ENCODE measurements around the gene TEDC2. TPM values are rescaled to one million over a fixed set of nuclear protein-coding genes. Genes with fewer than 3 reads are reported as not detected.

TEDC2 gene
- polyA plus RNA-seq, 2 donors = 3.7 to 6.0 TPM

- no peaks in the 10 kb centered on the region for H3K27me3 ChIP-seq (ENCODE audit: control insufficient read depth in 1 of 2, insufficient read depth in 2 of 2, low read length in 2 of 2)
- peaks cover 3 to 37% of the 10 kb centered on the region in 2 donors for H3K36me3 ChIP-seq (ENCODE audit: control insufficient read depth in 2 of 2, insufficient read depth in 2 of 2, low read length in 1 of 2)
- H3K4me1 ChIP-seq (ENCODE audit: control insufficient read depth in 2 of 2, insufficient read depth in 2 of 2, low read length in 1 of 2) = no peaks in the 10 kb centered on the region
- no peak overlapping the region for H3K27ac ChIP-seq (ENCODE audit: low read depth in 2 of 2, low read length in 1 of 2)
- 93 to 95% methylated on average over 18 of the region's 18 CpGs for WGBS, 2 donors
- H3K9me3 ChIP-seq (ENCODE audit: control insufficient read depth in 2 of 2, insufficient read depth in 1 of 2, low read depth in 1 of 2, low read length in 1 of 2) = no peaks in the 10 kb centered on the region
- no peak overlapping the region for H3K4me3 ChIP-seq (ENCODE audit: low read depth in 1 of 2, low read length in 2 of 2)
Observed at GRCh38 chr16:2451851-2452320, 8.0 kb upstream of the TEDC2 start.

GRCh38 chr16:2452650-2453049 lies 7.3 kb upstream of the TEDC2 start:
- Histone ChIP-seq H3K36me3 (ENCODE audit: control insufficient read depth in 2 of 2, insufficient read depth in 2 of 2, low read length in 1 of 2) (peaks cover 3 to 39% of the 10 kb centered on the region in 2 donors), H3K4me3 (ENCODE audit: low read depth in 1 of 2, low read length in 2 of 2) (no peak overlapping the region), H3K9me3 (ENCODE audit: control insufficient read depth in 2 of 2, insufficient read depth in 1 of 2, low read depth in 1 of 2, low read length in 1 of 2) (no peaks in the 10 kb centered on the region), H3K27ac (ENCODE audit: low read depth in 2 of 2, low read length in 1 of 2) (no peak overlapping the region), H3K27me3 (ENCODE audit: control insufficient read depth in 1 of 2, insufficient read depth in 2 of 2, low read length in 2 of 2) (no peaks in the 10 kb centered on the region), H3K4me1 (ENCODE audit: control insufficient read depth in 2 of 2, insufficient read depth in 2 of 2, low read length in 1 of 2) (no peaks in the 10 kb centered on the region)
- WGBS, 2 donors = 96 to 98% methylated on average over 8 of the region's 8 CpGs

GRCh38 chr16:2455081-2455845 lies 4.6 kb upstream of the TEDC2 start:
- no peaks in the 10 kb centered on the region for H3K27me3 ChIP-seq (ENCODE audit: control insufficient read depth in 1 of 2, insufficient read depth in 2 of 2, low read length in 2 of 2)
- H3K9me3 ChIP-seq (ENCODE audit: control insufficient read depth in 2 of 2, insufficient read depth in 1 of 2, low read depth in 1 of 2, low read length in 1 of 2) = no peaks in the 10 kb centered on the region
- H3K36me3 ChIP-seq (ENCODE audit: control insufficient read depth in 2 of 2, insufficient read depth in 2 of 2, low read length in 1 of 2) = peaks cover 0 to 28% of the 10 kb centered on the region in 2 donors
- WGBS, 2 donors = 89 to 93% methylated on average over 28 of the region's 28 CpGs
- no peak overlapping the region for H3K4me3 ChIP-seq (ENCODE audit: low read depth in 1 of 2, low read length in 2 of 2)
- H3K27ac ChIP-seq (ENCODE audit: low read depth in 2 of 2, low read length in 1 of 2) = no peak overlapping the region
- H3K4me1 ChIP-seq (ENCODE audit: control insufficient read depth in 2 of 2, insufficient read depth in 2 of 2, low read length in 1 of 2) = peaks cover 2 to 5% of the 10 kb centered on the region in 2 donors

GRCh38 chr16:2456551-2457153 lies 3.3 kb upstream of the TEDC2 start:
- 93 to 96% methylated on average over 21 of the region's 21 CpGs for WGBS, 2 donors
- peaks cover 7% of the 10 kb centered on the region in 2 donors for H3K4me1 ChIP-seq (ENCODE audit: control insufficient read depth in 2 of 2, insufficient read depth in 2 of 2, low read length in 1 of 2)
- H3K36me3 ChIP-seq (ENCODE audit: control insufficient read depth in 2 of 2, insufficient read depth in 2 of 2, low read length in 1 of 2) = peaks cover 0 to 24% of the 10 kb centered on the region in 2 donors
- H3K27ac ChIP-seq (ENCODE audit: low read depth in 2 of 2, low read length in 1 of 2) = no peak overlapping the region
- no peaks in the 10 kb centered on the region for H3K9me3 ChIP-seq (ENCODE audit: control insufficient read depth in 2 of 2, insufficient read depth in 1 of 2, low read depth in 1 of 2, low read length in 1 of 2)
- H3K27me3 ChIP-seq (ENCODE audit: control insufficient read depth in 1 of 2, insufficient read depth in 2 of 2, low read length in 2 of 2) = no peaks in the 10 kb centered on the region
- H3K4me3 ChIP-seq (ENCODE audit: low read depth in 1 of 2, low read length in 2 of 2) = no peak overlapping the region

GRCh38 chr16:2457267-2457666 lies 2.6 kb upstream of the TEDC2 start:
- Histone ChIP-seq H3K27ac (ENCODE audit: low read depth in 2 of 2, low read length in 1 of 2) (no peak overlapping the region), H3K27me3 (ENCODE audit: control insufficient read depth in 1 of 2, insufficient read depth in 2 of 2, low read length in 2 of 2) (no peaks in the 10 kb centered on the region), H3K9me3 (ENCODE audit: control insufficient read depth in 2 of 2, insufficient read depth in 1 of 2, low read depth in 1 of 2, low read length in 1 of 2) (no peaks in the 10 kb centered on the region), H3K36me3 (ENCODE audit: control insufficient read depth in 2 of 2, insufficient read depth in 2 of 2, low read length in 1 of 2) (peaks cover 0 to 21% of the 10 kb centered on the region in 2 donors), H3K4me1 (ENCODE audit: control insufficient read depth in 2 of 2, insufficient read depth in 2 of 2, low read length in 1 of 2) (peaks cover 7% of the 10 kb centered on the region in 2 donors), H3K4me3 (ENCODE audit: low read depth in 1 of 2, low read length in 2 of 2) (no peak overlapping the region)
- 76 to 77% methylated on average over 13 of the region's 13 CpGs for WGBS, 2 donors

GRCh38 chr16:2457946-2458345 lies 2.0 kb upstream of the TEDC2 start:
- no peaks in the 10 kb centered on the region for H3K9me3 ChIP-seq (ENCODE audit: control insufficient read depth in 2 of 2, insufficient read depth in 1 of 2, low read depth in 1 of 2, low read length in 1 of 2)
- H3K4me3 ChIP-seq (ENCODE audit: low read depth in 1 of 2, low read length in 2 of 2) = no peak overlapping the region
- H3K4me1 ChIP-seq (ENCODE audit: control insufficient read depth in 2 of 2, insufficient read depth in 2 of 2, low read length in 1 of 2) = peaks cover 7% of the 10 kb centered on the region in 2 donors
- WGBS, 2 donors = 84 to 87% methylated on average over 7 of the region's 7 CpGs
- H3K27me3 ChIP-seq (ENCODE audit: control insufficient read depth in 1 of 2, insufficient read depth in 2 of 2, low read length in 2 of 2) = no peaks in the 10 kb centered on the region
- H3K36me3 ChIP-seq (ENCODE audit: control insufficient read depth in 2 of 2, insufficient read depth in 2 of 2, low read length in 1 of 2) = peaks cover 0 to 21% of the 10 kb centered on the region in 2 donors
- H3K27ac ChIP-seq (ENCODE audit: low read depth in 2 of 2, low read length in 1 of 2) = no peak overlapping the region

GRCh38 chr16:2458887-2459646 lies 842 bp upstream of the TEDC2 start:
- 17 to 18% methylated on average over 18 of the region's 18 CpGs for WGBS, 2 donors
- Histone ChIP-seq H3K4me1 (ENCODE audit: control insufficient read depth in 2 of 2, insufficient read depth in 2 of 2, low read length in 1 of 2) (peaks cover 7% of the 10 kb centered on the region in 2 donors), H3K27ac (ENCODE audit: low read depth in 2 of 2, low read length in 1 of 2) (no peak overlapping the region), H3K9me3 (ENCODE audit: control insufficient read depth in 2 of 2, insufficient read depth in 1 of 2, low read depth in 1 of 2, low read length in 1 of 2) (no peaks in the 10 kb centered on the region), H3K36me3 (ENCODE audit: control insufficient read depth in 2 of 2, insufficient read depth in 2 of 2, low read length in 1 of 2) (peaks cover 0 to 13% of the 10 kb centered on the region in 2 donors), H3K4me3 (ENCODE audit: low read depth in 1 of 2, low read length in 2 of 2) (peak overlapping the region; percentile 52 to 56), H3K27me3 (ENCODE audit: control insufficient read depth in 1 of 2, insufficient read depth in 2 of 2, low read length in 2 of 2) (no peaks in the 10 kb centered on the region)

- H3K27me3 ChIP-seq (ENCODE audit: control insufficient read depth in 1 of 2, insufficient read depth in 2 of 2, low read length in 2 of 2) = no peaks in the 10 kb centered on the region
- peaks cover 7% of the 10 kb centered on the region in 2 donors for H3K4me1 ChIP-seq (ENCODE audit: control insufficient read depth in 2 of 2, insufficient read depth in 2 of 2, low read length in 1 of 2)
- peak overlapping the region; percentile 35 to 52 for H3K4me3 ChIP-seq (ENCODE audit: low read depth in 1 of 2, low read length in 2 of 2)
- 2% methylated on average over 20 of the region's 20 CpGs for whole genome bisulfite sequencing, 2 donors
- H3K9me3 ChIP-seq (ENCODE audit: control insufficient read depth in 2 of 2, insufficient read depth in 1 of 2, low read depth in 1 of 2, low read length in 1 of 2) = no peaks in the 10 kb centered on the region
- H3K36me3 ChIP-seq (ENCODE audit: control insufficient read depth in 2 of 2, insufficient read depth in 2 of 2, low read length in 1 of 2) = peaks cover 0 to 11% of the 10 kb centered on the region in 2 donors
- H3K27ac ChIP-seq (ENCODE audit: low read depth in 2 of 2, low read length in 1 of 2) = no peak overlapping the region
Observed at GRCh38 chr16:2460391-2460713, 443 bp downstream of the TEDC2 start.

- Histone ChIP-seq H3K9me3 (ENCODE audit: control insufficient read depth in 2 of 2, insufficient read depth in 1 of 2, low read depth in 1 of 2, low read length in 1 of 2) (no peaks in the 10 kb centered on the region), H3K4me3 (ENCODE audit: low read depth in 1 of 2, low read length in 2 of 2) (no peak overlapping the region), H3K4me1 (ENCODE audit: control insufficient read depth in 2 of 2, insufficient read depth in 2 of 2, low read length in 1 of 2) (peaks cover 7% of the 10 kb centered on the region in 2 donors), H3K27me3 (ENCODE audit: control insufficient read depth in 1 of 2, insufficient read depth in 2 of 2, low read length in 2 of 2) (no peaks in the 10 kb centered on the region), H3K27ac (ENCODE audit: low read depth in 2 of 2, low read length in 1 of 2) (no peak overlapping the region), H3K36me3 (ENCODE audit: control insufficient read depth in 2 of 2, insufficient read depth in 2 of 2, low read length in 1 of 2) (peaks cover 0 to 11% of the 10 kb centered on the region in 2 donors)
- WGBS, 2 donors = 83 to 87% methylated on average over 13 of the region's 13 CpGs
Observed at GRCh38 chr16:2460916-2461315, 1.0 kb downstream of the TEDC2 start.
